Type B pancreatic cell (in vitro differentiated cells): Measurements from ENCODE around the gene TLCD1. TPM values are rescaled to one million over a fixed set of nuclear protein-coding genes. Genes with fewer than 3 reads are reported as not detected.

Source experiments
- DNase-seq: peaks from one replicate; pipeline ENCODE4 v3.0.0; 2021; ENCODE audit warnings: mixed read lengths; ENCODE audit not compliant: unreplicated experiment; ENCODE audit errors: extremely low spot score
- H3K27ac Mint-ChIP-seq: 2 replicates; pipeline ENCODE4 v1.8.0; 2021; ENCODE audit warnings: mild to moderate bottlenecking, mixed read lengths
- H3K27me3 Mint-ChIP-seq: 2 replicates; pipeline ENCODE4 v1.8.0; 2021; ENCODE audit warnings: mixed read lengths
- H3K36me3 Mint-ChIP-seq: 2 replicates; pipeline ENCODE4 v1.8.0; 2021; ENCODE audit warnings: mixed read lengths
- H3K4me1 Mint-ChIP-seq: one replicate; pipeline ENCODE4 v1.8.0; 2021; ENCODE audit warnings: mixed read lengths; ENCODE audit not compliant: unreplicated experiment
- H3K4me3 Mint-ChIP-seq: 2 replicates; pipeline ENCODE4 v1.8.0; 2021; ENCODE audit warnings: mild to moderate bottlenecking, mixed read lengths
- H3K9me3 Mint-ChIP-seq: 2 replicates; pipeline ENCODE4 v1.8.0; 2021; ENCODE audit warnings: mixed read lengths
- total RNA-seq: library from RNA; stranded (reverse); gene quantifications from 2 replicates; pipeline ENCODE4 v1.2.1, GENCODE V29; 2021; ENCODE audit warnings: low replicate concordance
- TF ChIP-seq, protein P1 (sequence below): fragments of 200-600 bp; sonication (generic); conservative IDR thresholded peaks from 2 replicates; pipeline ENCODE4 v1.5.0; 2021; ENCODE audit warnings: antibody characterized with exemption, mild to moderate bottlenecking

Gene TLCD1
- total RNA-seq, 1 donor from 2014 or later: 18.6 TPM

DNA sequence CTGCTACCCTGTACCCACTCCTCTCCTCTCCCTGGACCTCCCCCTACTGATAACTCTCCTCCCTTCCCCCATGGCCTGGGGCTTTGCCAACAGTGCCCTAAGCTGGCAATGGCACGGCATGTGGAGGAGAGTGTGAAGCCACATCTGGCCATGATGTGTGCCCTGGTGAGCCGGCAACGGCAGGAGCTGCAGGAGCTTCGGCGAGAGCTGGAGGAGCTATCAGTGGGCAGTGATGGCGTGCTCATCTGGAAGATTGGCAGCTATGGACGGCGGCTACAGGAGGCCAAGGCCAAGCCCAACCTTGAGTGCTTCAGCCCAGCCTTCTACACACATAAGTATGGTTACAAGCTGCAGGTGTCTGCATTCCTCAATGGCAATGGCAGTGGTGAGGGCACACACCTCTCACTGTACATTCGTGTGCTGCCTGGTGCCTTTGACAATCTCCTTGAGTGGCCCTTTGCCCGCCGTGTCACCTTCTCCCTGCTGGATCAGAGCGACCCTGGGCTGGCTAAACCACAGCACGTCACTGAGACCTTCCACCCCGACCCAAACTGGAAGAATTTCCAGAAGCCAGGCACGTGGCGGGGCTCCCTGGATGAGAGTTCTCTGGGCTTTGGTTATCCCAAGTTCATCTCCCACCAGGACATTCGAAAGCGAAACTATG, 23.0 kb upstream of the TLCD1 start:
- TF ChIP-seq, protein P1, sequence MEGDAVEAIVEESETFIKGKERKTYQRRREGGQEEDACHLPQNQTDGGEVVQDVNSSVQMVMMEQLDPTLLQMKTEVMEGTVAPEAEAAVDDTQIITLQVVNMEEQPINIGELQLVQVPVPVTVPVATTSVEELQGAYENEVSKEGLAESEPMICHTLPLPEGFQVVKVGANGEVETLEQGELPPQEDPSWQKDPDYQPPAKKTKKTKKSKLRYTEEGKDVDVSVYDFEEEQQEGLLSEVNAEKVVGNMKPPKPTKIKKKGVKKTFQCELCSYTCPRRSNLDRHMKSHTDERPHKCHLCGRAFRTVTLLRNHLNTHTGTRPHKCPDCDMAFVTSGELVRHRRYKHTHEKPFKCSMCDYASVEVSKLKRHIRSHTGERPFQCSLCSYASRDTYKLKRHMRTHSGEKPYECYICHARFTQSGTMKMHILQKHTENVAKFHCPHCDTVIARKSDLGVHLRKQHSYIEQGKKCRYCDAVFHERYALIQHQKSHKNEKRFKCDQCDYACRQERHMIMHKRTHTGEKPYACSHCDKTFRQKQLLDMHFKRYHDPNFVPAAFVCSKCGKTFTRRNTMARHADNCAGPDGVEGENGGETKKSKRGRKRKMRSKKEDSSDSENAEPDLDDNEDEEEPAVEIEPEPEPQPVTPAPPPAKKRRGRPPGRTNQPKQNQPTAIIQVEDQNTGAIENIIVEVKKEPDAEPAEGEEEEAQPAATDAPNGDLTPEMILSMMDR: no peak
- Mint-ChIP-seq H3K27me3 (no peaks in the 10 kb centered on the region), H3K4me3 (peak overlapping the region; percentile 54), H3K36me3 (peaks cover 13% of the 10 kb centered on the region), H3K27ac (peak overlapping the region; percentile 98), H3K9me3 (no peaks in the 10 kb centered on the region), H3K4me1 (peaks cover 6% of the 10 kb centered on the region)
- no peak for DNase-seq

DNA sequence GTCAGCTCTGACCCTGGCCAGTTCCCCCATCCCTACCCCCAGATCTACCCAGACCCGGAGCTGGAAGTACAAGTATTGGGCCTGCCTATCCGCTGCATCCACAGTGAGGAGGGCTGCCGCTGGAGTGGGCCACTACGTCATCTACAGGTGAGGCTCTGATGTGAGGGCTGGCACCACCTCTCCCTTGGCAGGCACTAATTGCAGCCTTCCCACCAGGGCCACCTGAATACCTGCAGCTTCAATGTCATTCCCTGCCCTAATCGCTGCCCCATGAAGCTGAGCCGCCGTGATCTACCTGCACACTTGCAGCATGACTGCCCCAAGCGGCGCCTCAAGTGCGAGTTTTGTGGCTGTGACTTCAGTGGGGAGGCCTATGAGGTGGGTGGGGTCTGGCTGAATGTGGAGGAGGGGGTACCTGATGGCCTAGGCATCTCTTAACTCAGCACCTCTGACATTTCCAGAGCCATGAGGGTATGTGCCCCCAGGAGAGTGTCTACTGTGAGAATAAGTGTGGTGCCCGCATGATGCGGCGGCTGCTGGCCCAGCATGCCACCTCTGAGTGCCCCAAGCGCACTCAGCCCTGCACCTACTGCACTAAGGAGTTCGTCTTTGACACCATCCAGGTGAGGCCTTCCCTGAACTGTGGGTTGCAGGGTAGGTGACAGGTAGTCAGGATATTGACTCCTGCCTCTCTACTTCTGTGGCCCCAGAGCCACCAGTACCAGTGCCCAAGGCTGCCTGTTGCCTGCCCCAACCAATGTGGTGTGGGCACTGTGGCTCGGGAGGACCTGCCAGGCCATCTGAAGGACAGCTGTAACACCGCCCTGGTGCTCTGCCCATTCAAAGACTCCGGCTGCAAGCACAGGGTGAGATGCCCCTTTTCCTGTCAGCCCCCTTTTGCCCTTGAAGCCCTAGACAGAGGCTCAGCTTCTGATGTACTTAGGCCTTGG, 22.0 kb upstream of the TLCD1 start:
- H3K9me3 Mint-ChIP-seq: no peaks in the 10 kb centered on the region
- H3K4me3 Mint-ChIP-seq: peak overlapping the region; percentile 95
- H3K27me3 Mint-ChIP-seq: no peaks in the 10 kb centered on the region
- H3K4me1 Mint-ChIP-seq: peaks cover 6% of the 10 kb centered on the region
- H3K27ac Mint-ChIP-seq: peak overlapping the region; percentile 98
- TF ChIP-seq, protein P1: no peak
- no peak for DNase-seq
- peaks cover 13% of the 10 kb centered on the region for H3K36me3 Mint-ChIP-seq

DNA sequence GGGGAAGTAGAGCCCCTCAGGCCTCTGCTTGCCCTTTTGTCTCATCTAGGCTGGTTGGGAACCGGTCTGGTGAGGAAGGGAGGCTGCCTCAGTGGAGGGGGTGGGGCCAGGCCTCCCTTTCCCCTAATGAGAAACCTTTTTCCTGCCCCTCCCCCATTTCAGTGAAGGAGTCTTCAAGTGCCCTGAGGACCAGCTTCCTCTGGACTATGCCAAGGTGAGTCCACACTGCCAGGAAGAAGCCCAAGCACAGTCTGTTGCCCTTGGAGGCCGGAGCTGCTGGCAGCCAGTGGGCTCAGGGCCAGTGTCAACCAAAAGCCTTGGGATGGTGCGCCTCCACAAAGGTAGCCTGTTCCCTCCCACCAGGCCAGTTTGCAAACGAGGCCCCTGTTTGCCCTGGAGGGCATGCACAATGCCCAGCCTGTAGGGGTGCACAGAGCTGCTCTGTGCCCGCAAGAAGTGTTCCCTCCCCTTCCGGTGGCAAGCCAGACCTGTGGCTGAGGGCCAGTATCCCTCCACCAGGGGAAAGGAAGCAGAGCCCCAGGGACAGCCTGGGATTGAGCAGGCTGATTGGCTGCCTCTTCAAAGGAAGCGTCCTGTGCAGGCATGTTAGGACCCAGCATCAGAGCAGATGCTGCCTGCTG, 21.1 kb upstream of the TLCD1 start:
- no peak for DNase-seq
- Mint-ChIP-seq H3K27ac (peak overlapping the region; percentile 98), H3K4me1 (peaks cover 6% of the 10 kb centered on the region)

DNA sequence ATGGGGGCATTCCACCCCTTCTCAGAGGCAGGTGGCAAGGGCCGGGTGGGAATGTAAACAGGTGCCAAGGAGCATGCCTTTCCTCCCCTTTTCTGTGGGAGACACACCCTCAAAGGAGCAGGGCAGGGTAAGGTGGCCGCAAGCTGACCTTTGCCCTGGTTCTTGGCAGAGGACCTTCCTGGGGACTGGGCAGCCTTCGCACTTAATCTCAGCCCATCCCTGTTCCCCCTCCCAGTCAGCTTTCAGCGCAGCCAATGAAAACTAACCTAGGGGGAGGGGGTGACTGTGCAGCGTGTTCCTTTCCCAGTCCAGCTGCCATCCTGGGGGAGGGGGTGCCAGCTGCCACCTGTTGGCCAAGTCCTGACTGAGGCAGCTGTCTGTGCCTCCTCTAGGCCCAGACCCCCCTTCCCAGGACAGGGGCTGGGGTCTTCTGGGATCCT, 20.6 kb upstream of the TLCD1 start:
- no peak for DNase-seq
- Mint-ChIP-seq H3K4me3 (peak overlapping the region; percentile 95), H3K27me3 (no peaks in the 10 kb centered on the region), H3K36me3 (peaks cover 9% of the 10 kb centered on the region), H3K27ac (peak overlapping the region; percentile 98), H3K9me3 (no peaks in the 10 kb centered on the region), H3K4me1 (peaks cover 6% of the 10 kb centered on the region)
- TF ChIP-seq, protein P1: no peak

More for the DNA sequence above, 21.1 kb upstream of the TLCD1 start:
- TF ChIP-seq, protein P1: no peak
- no peaks in the 10 kb centered on the region for H3K9me3 Mint-ChIP-seq
- no peaks in the 10 kb centered on the region for H3K27me3 Mint-ChIP-seq
- peaks cover 10% of the 10 kb centered on the region for H3K36me3 Mint-ChIP-seq
- H3K4me3 Mint-ChIP-seq: peak overlapping the region; percentile 95

DNA sequence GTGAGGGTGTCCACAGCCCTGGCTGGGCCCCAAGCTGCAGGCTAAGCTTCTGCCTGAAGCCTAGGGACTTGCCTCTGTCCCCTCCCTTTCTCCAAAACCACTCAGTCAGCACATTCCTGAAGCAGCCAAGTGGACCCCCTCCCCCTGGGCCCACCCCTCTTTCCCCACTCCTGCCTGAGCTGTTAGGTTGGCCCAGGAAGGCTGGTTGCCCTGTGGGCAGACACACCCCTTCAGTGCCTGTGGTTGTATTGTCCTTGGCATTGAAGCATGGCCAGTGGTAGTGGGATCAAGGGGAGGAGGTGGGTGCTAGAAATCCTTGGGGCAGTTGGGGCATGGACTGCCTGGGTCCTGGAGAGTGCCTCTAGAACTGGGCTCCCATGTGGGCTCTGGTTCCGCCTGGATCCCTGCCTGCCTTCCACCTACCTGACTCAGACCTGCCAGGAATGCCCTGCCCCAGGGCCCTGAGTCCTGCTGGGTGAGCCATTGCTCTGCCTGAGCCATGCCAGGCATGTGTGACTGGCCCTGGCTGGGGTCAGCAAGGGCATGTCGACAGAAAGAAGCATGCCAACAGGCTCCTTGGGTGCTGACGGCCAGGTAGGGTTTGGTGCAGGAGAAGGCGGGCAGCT, 19.9 kb upstream of the TLCD1 start:
- no peak for DNase-seq
- Mint-ChIP-seq H3K4me1 (peaks cover 6% of the 10 kb centered on the region), H3K36me3 (peaks cover 9% of the 10 kb centered on the region), H3K27ac (peak overlapping the region; percentile 98), H3K9me3 (no peaks in the 10 kb centered on the region), H3K4me3 (peak overlapping the region; percentile 95), H3K27me3 (no peaks in the 10 kb centered on the region)
- TF ChIP-seq, protein P1: no peak
